H1 (cell line): ENCODE data around the gene FAM13C. TPM values are rescaled to one million over a fixed set of nuclear protein-coding genes. Genes with fewer than 3 reads are reported as not detected.

Source experiments
- KDM4A ChIP-seq: IDR thresholded peaks from one replicate; pipeline ENCODE4 v1.7.1; 2012; ENCODE audit warnings: low read depth, mild to moderate bottlenecking, moderate library complexity, low read length, inconsistent platforms; ENCODE audit not compliant: severe bottlenecking
- polyA plus RNA-seq, 7 experiments: library from polyadenylated mRNA; depleted of rRNA in 3 of 7; stranded (reverse) in 5 of 7; unstranded in 2 of 7; fragments of >200 nt in 5 of 7; fragments of 200-250 nt in 2 of 7; gene quantifications; 1 replicate in 5 of 7; 2 replicates in 1 of 7; 4 replicates in 1 of 7; pipeline versions ENCODE4 v1.2.1 to v1.2.3, GENCODE V29; 2011 to 2013; ENCODE audit warnings: missing spikeins in 2 of 7, mixed read lengths in 2 of 7
- total RNA-seq: library from RNA; stranded (reverse); fragmentation: NEBNext Ultra II Directional; extraction: Animal tissue kit (Norgen Biotek cat#: 25700); gene quantifications from 2 replicates; pipeline ENCODE4 v1.2.1, GENCODE V29; 2021

Gene FAM13C
- total and polyA plus RNA-seq, 2 of the 8 experiments (the other 6 are each of a cell fraction or from before 2014, with no cell fraction given): 0.56 to 0.62 TPM

- TF ChIP-seq KDM4A: no peak
These were observed 28.7 kb upstream of the FAM13C start (continued) for GRCh38 chr10:59391060-59391459.
